ENCODE results near the gene FAM83G.

The FAM83G gene

GRCh38 chr17:18920911-18921441 is 83.6 kb downstream of the FAM83G start:
- Mint-ChIP-seq H3K36me3 (peaks cover 12% of the 10 kb centered on the region), H3K27ac (peak overlapping the region; percentile 71), H3K4me1 (peaks cover 70% of the 10 kb centered on the region), H3K27me3 (no peaks in the 10 kb centered on the region), H3K4me3 (peak overlapping the region; percentile 40), H3K9me3 (no peaks in the 10 kb centered on the region)

- no peaks in the 10 kb centered on the region for H3K9me3 Mint-ChIP-seq
Observed at GRCh38 chr17:18919963-18920362, 84.6 kb downstream of the FAM83G start.

More at GRCh38 chr17:18919963-18920362, 84.6 kb downstream of the FAM83G start:
- Mint-ChIP-seq H3K4me3 (no peak overlapping the region), H3K27ac (peak overlapping the region; percentile 57), H3K4me1 (peaks cover 65% of the 10 kb centered on the region), H3K36me3 (peaks cover 19% of the 10 kb centered on the region), H3K27me3 (no peaks in the 10 kb centered on the region)
